Left lung (tissue), 10 donors: ENCODE data around the gene SECTM1. TPM values are rescaled to one million over a fixed set of nuclear protein-coding genes. Genes with fewer than 3 reads are reported as not detected.
"Not testable (repeated sequence)": the region's sequence is repeated elsewhere in the genome, so short reads cannot be mapped to it uniquely, and the experiment has no call there.

ENCODE experiments used
- ATAC-seq: fragments of 200-7000 bp; cut with Tn5 transposase; one replicate; pipeline ENCODE4 v1.9.1; 2020; ENCODE audit warnings: moderate library complexity
- DNase-seq, 4 donors: peaks; one replicate each; pipeline ENCODE4 v3.0.0-alpha.2; 2013 to 2020
- H3K27ac ChIP-seq, 2 donors: fragments of 200-600 bp; sonication (generic) in 1 of 2; one replicate each; pipeline versions ENCODE4 v1.5.0 to v1.8.0; 2020 to 2021
- H3K27me3 ChIP-seq, 2 donors: fragments of 200-600 bp; sonication (generic) in 1 of 2; one replicate each; pipeline versions ENCODE4 v1.5.0 to v1.8.0; 2020 to 2021
- H3K36me3 ChIP-seq, 2 donors: fragments of 200-600 bp; sonication (generic) in 1 of 2; one replicate each; pipeline versions ENCODE4 v1.5.0 to v1.8.0; 2020 to 2021
- H3K4me1 ChIP-seq, 2 donors: fragments of 200-600 bp; one replicate each; pipeline ENCODE4 v1.8.0; 2021
- H3K4me3 ChIP-seq, 2 donors: fragments of 200-600 bp; sonication (generic) in 1 of 2; one replicate each; pipeline versions ENCODE4 v1.5.0 to v1.8.0; 2020 to 2021; ENCODE audit warnings: mild to moderate bottlenecking in 1 of 2
- H3K9me3 ChIP-seq, 2 donors: fragments of 200-600 bp; sonication (generic) in 1 of 2; one replicate each; pipeline versions ENCODE4 v1.5.0 to v1.8.0; 2020 to 2021
- intact Hi-C, 2 donors: fragments of 100-400 bp; cut with DNase I; formaldehyde crosslinking; loops; one replicate each; pipeline versions ENCODE4 v1.11.2 to v1.14.2; 2022
- polyA plus RNA-seq, 6 donors: library from polyadenylated mRNA; unstranded; fragments of 120-200 nt; gene quantifications; one replicate each; pipeline ENCODE4 v1.2.1, GENCODE V29; 2013; ENCODE audit not compliant: insufficient read length in 6 of 6
- total RNA-seq, 2 donors: library from RNA; stranded (reverse); fragmentation: NEBNext Ultra II Directional; extraction: Animal tissue kit (Norgen Biotek cat#: 25700); gene quantifications; one replicate each; pipeline ENCODE4 v1.2.1, GENCODE V29; 2021
- TF ChIP-seq, protein P1 (sequence below), 2 donors: fragments of 200-600 bp; sonication (generic) in 1 of 2; IDR thresholded peaks; one replicate each; pipeline versions ENCODE4 v1.5.0 to v1.8.0; 2021; ENCODE audit warnings: antibody characterized with exemption in 2 of 2
- donor health status: DM: no; HTN: yes; CAD: no.
- donor health status: DM: no; HTN: no; CAD: no.

The SECTM1 gene
- total and polyA plus RNA-seq, 8 donors = 1.9 to 36.8 (median 2.7) TPM

- Histone ChIP-seq H3K4me1 (peaks cover 5 to 6% of the 10 kb centered on the region in 2 donors), H3K27ac (no peak overlapping the region), H3K36me3 (no peaks in the 10 kb centered on the region), H3K4me3 (no peak overlapping the region), H3K9me3 (no peaks in the 10 kb centered on the region), H3K27me3 (peaks cover 0 to 22% of the 10 kb centered on the region in 2 donors)
- DNase-seq (no peak), ATAC-seq (no peak)
- TF ChIP-seq, protein P1, sequence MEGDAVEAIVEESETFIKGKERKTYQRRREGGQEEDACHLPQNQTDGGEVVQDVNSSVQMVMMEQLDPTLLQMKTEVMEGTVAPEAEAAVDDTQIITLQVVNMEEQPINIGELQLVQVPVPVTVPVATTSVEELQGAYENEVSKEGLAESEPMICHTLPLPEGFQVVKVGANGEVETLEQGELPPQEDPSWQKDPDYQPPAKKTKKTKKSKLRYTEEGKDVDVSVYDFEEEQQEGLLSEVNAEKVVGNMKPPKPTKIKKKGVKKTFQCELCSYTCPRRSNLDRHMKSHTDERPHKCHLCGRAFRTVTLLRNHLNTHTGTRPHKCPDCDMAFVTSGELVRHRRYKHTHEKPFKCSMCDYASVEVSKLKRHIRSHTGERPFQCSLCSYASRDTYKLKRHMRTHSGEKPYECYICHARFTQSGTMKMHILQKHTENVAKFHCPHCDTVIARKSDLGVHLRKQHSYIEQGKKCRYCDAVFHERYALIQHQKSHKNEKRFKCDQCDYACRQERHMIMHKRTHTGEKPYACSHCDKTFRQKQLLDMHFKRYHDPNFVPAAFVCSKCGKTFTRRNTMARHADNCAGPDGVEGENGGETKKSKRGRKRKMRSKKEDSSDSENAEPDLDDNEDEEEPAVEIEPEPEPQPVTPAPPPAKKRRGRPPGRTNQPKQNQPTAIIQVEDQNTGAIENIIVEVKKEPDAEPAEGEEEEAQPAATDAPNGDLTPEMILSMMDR (IDR thresholded peaks at IDR 0.05) = no peak
- intact Hi-C loops = no loop called here
Measured at GRCh38 chr17:82348866-82349265, 15.3 kb upstream of the SECTM1 start.

DNA sequence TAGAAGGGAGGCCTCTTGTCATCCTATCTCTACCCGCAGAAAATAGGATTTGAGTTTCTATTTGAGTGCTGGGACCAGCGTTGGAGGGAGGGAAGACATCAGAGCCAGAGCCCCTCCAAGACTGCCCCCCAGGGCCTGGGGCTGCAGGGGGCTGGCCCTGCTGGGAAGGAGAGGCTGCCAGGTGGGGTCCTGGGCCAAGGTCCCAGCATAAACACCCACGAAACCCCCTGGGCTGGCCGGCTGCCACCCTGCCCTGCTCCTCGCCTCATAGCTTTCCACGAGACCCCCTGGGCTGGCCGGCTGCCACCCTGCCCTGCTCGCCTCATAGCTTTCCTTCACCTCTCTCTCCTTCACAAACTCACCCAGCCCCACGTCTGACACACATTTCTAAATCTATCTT, 14.9 kb upstream of the SECTM1 start:
- DNase-seq = no peak

GRCh38 chr17:82347994-82348393, 14.4 kb upstream of the SECTM1 start:
- H3K9me3 ChIP-seq, intact Hi-C loops, DNase-seq, ATAC-seq, H3K4me1 ChIP-seq, H3K27ac ChIP-seq, H3K36me3 ChIP-seq, H3K4me3 ChIP-seq: not testable (repeated sequence)
- peaks cover 0 to 20% of the 10 kb centered on the region in 2 donors for H3K27me3 ChIP-seq

More for the DNA sequence above, 14.9 kb upstream of the SECTM1 start:
- Histone ChIP-seq H3K27me3 (peaks cover 0 to 20% of the 10 kb centered on the region in 2 donors), H3K27ac (no peak overlapping the region), H3K36me3 (no peaks in the 10 kb centered on the region), H3K4me1 (peaks cover 5 to 6% of the 10 kb centered on the region in 2 donors), H3K4me3 (no peak overlapping the region), H3K9me3 (no peaks in the 10 kb centered on the region)
- TF ChIP-seq, protein P1 (IDR thresholded peaks at IDR 0.05) = no peak
- no peak for ATAC-seq
- intact Hi-C loops = no loop called here

GRCh38 chr17:82346342-82347300, 13.1 kb upstream of the SECTM1 start:
- DNase-seq = no peak
- H3K4me1 ChIP-seq = peaks cover 0 to under 1% of the 10 kb centered on the region in 2 donors
- no peaks in the 10 kb centered on the region for H3K36me3 ChIP-seq
- no peaks in the 10 kb centered on the region for H3K9me3 ChIP-seq
- TF ChIP-seq, protein P1 (IDR thresholded peaks at IDR 0.05) = no peak
- no peak overlapping the region for H3K27ac ChIP-seq
- peaks cover 0 to 20% of the 10 kb centered on the region in 2 donors for H3K27me3 ChIP-seq
- ATAC-seq = no peak
- intact Hi-C loops = no loop called here
- H3K4me3 ChIP-seq = no peak overlapping the region

DNA sequence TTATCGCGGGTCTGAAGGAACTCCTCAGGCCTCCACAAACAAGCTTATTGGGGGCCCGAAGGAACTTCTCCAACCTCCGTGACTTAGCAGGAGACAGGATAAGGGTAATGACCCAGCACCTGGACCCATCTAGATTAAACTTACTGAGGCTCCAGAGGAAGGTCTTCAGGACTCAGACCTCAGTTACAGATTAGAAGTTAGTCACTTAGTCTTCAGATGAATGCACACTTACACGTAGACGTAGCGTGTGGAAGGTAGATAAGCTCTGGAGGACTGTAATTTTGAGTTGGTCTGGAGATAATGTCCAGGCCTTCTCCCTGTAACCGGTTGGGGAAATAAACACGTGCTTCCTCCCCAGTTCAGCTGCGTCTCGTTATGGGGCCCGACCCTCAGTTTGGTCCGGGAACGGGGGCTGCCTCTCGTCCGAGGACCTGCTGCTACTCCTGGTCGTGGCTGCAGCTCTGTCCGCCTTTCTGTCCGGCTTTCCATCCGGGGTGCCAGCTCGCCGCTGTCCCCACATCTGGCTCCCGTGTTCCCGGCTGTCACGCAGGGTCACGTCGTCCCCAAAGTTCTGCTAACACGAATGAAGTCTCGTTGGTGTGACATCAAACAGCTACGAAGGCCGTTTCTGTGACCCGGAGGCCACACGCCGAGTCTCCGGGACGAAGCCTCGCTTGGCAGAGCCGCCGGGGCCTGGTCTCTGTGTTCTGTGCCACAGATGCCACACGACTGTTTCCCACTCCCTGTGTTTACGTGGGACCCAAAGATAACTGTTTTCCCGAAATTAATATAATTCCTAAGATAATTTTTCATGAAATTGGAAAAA, 11.8 kb upstream of the SECTM1 start:
- Histone ChIP-seq H3K4me3 (no peak overlapping the region), H3K27ac (no peak overlapping the region), H3K36me3 (no peaks in the 10 kb centered on the region), H3K4me1 (no peaks in the 10 kb centered on the region), H3K27me3 (peaks cover 0 to 14% of the 10 kb centered on the region in 2 donors), H3K9me3 (no peaks in the 10 kb centered on the region)
- TF ChIP-seq, protein P1 (IDR thresholded peaks at IDR 0.05) = no peak
- DNase-seq = no peak
- ATAC-seq = no peak
- intact Hi-C loops = no loop called here
